Keratinocyte (primary cell): ENCODE data around the gene FLVCR2. TPM values are rescaled to one million over a fixed set of nuclear protein-coding genes. Genes with fewer than 3 reads are reported as not detected.

Experiments used
- DNase-seq: peaks from one replicate; pipeline ENCODE4 v3.0.0-alpha.2; 2011; ENCODE audit warnings: low read depth, missing footprints, low spot score
- FAIRE-seq: peaks from 2 replicates; lab custom pipeline; 2011; peaks lifted over from hg19 to GRCh38; lab: Jason Lieb, UNC
- H2AFZ ChIP-seq: 2 replicates; pipeline ENCODE4 v1.6.0; 2012; ENCODE audit warnings: low read length, control low read depth, inconsistent platforms; ENCODE audit not compliant: control insufficient read depth
- H3K27ac ChIP-seq: 2 replicates; pipeline ENCODE4 v1.5.1; 2011; ENCODE audit warnings: low read length; ENCODE audit not compliant: control insufficient read depth, insufficient read depth
- H3K27me3 ChIP-seq: 3 replicates; pipeline ENCODE4 v1.6.0; 2011; ENCODE audit warnings: low read length; ENCODE audit not compliant: control insufficient read depth, insufficient read depth; ENCODE audit errors: extremely low read depth
- H3K36me3 ChIP-seq, 2 experiments: 2 replicates in 1 of 2; 3 replicates in 1 of 2; pipeline ENCODE4 v1.5.1; 2011; ENCODE audit warnings: low read length in 2 of 2, mild to moderate bottlenecking in 1 of 2; ENCODE audit not compliant: control insufficient read depth in 2 of 2, insufficient read depth in 2 of 2; ENCODE audit errors: extremely low read depth in 1 of 2
- H3K4me1 ChIP-seq: 3 replicates; pipeline ENCODE4 v1.5.1; 2011; ENCODE audit warnings: low read length; ENCODE audit not compliant: control insufficient read depth, insufficient read depth; ENCODE audit errors: extremely low read depth
- H3K4me2 ChIP-seq: 3 replicates; pipeline ENCODE4 v1.6.0; 2011; ENCODE audit warnings: low read depth, low read length; ENCODE audit not compliant: control insufficient read depth, insufficient read depth; ENCODE audit errors: extremely low read depth
- H3K4me3 ChIP-seq, 3 experiments: fragments of 200-600 bp in 1 of 3; sonication (generic) in 1 of 3; 2 replicates in 2 of 3; 3 replicates in 1 of 3; pipeline ENCODE4 v1.5.1; 2011 to 2016; ENCODE audit warnings: low read length in 3 of 3, mild to moderate bottlenecking in 3 of 3, control low read depth in 2 of 3, inconsistent platforms in 1 of 3, low read depth in 1 of 3, mixed read lengths in 1 of 3, mixed run types in 1 of 3, moderate library complexity in 1 of 3; ENCODE audit not compliant: control insufficient read depth in 2 of 3, insufficient read depth in 2 of 3; ENCODE audit errors: extremely low read depth in 1 of 3
- H3K79me2 ChIP-seq: 2 replicates; pipeline ENCODE4 v1.6.0; 2012; ENCODE audit warnings: low read length; ENCODE audit not compliant: control insufficient read depth, insufficient read depth
- H3K9ac ChIP-seq: 3 replicates; pipeline ENCODE4 v1.6.0; 2011; ENCODE audit warnings: low read length; ENCODE audit not compliant: control insufficient read depth, insufficient read depth; ENCODE audit errors: extremely low read depth
- H3K9me1 ChIP-seq: 3 replicates; pipeline ENCODE4 v1.6.0; 2011; ENCODE audit warnings: low read length; ENCODE audit not compliant: control insufficient read depth, insufficient read depth; ENCODE audit errors: extremely low read depth
- H3K9me3 ChIP-seq: 2 replicates; pipeline ENCODE4 v1.5.1; 2012; ENCODE audit warnings: low read depth, low read length; ENCODE audit not compliant: control insufficient read depth
- H4K20me1 ChIP-seq: 3 replicates; pipeline ENCODE4 v1.6.0; 2011; ENCODE audit warnings: low read length; ENCODE audit not compliant: control insufficient read depth, insufficient read depth; ENCODE audit errors: extremely low read depth
- CTCF ChIP-seq, 3 experiments: IDR thresholded peaks in 1 of 3; conservative IDR thresholded peaks in 1 of 3; optimal IDR thresholded peaks in 1 of 3; 2 replicates in 2 of 3; 3 replicates in 1 of 3; pipeline versions ENCODE3 to v1.5.1; 2011; ENCODE audit warnings: low read length in 3 of 3, mild to moderate bottlenecking in 3 of 3, moderate library complexity in 2 of 3, control low read depth in 1 of 3, inconsistent platforms in 1 of 3; ENCODE audit not compliant: insufficient read depth in 2 of 3; ENCODE audit errors: extremely low read depth in 1 of 3
- EZH2 ChIP-seq: IDR thresholded peaks from one replicate; pipeline ENCODE4 v1.6.1; 2012; ENCODE audit warnings: inconsistent platforms, mild to moderate bottlenecking, low read length, moderate library complexity
- dilution Hi-C: fragments of 300-500 bp; cut with MboI; formaldehyde crosslinking; loops from one replicate; pipeline ENCODE4 v1.7.0; 2020; ENCODE audit warnings: low sequenced_read_pairs; ENCODE audit not compliant: extremely low pct_ligation_motif_present
- polyA plus RNA-seq, 5 experiments: library from polyadenylated mRNA; depleted of rRNA in 3 of 5; stranded (reverse) in 3 of 5; stranded (forward) in 1 of 5; unstranded in 1 of 5; fragments of >200 nt; gene quantifications; 1 replicate in 1 of 5; 2 replicates in 3 of 5; 3 replicates in 1 of 5; pipeline versions ENCODE4 v1.2.1 to v1.2.3, GENCODE V29; 2011 to 2012; ENCODE audit warnings: missing spikeins in 2 of 5, low read depth in 1 of 5, low replicate concordance in 1 of 5

FLVCR2 gene
- polyA plus RNA-seq, 1 donor (not counting 4 experiments of a cell fraction or from before 2014, with no cell fraction given) = 0.45 TPM

- Histone ChIP-seq H3K36me3 (no peaks in the 10 kb centered on the region), H3K79me2 (no peaks in the 10 kb centered on the region), H3K4me3 (no peak overlapping the region), H3K4me2 (peak overlapping the region; percentile 45), H3K4me1 (peaks cover 20% of the 10 kb centered on the region), H3K27ac (peak overlapping the region; percentile 69), H3K27me3 (no peaks in the 10 kb centered on the region), H3K9me1 (peaks cover 2% of the 10 kb centered on the region), H2AFZ (no peak overlapping the region), H3K9me3 (no peaks in the 10 kb centered on the region), H4K20me1 (peaks cover 3% of the 10 kb centered on the region), H3K9ac (no peak overlapping the region)
- peak; percentile 36 for DNase-seq
- TF ChIP-seq CTCF (optimal IDR thresholded peaks at IDR 0.05 in 1 of 3, IDR thresholded peaks at IDR 0.05 in 1 of 3, conservative IDR thresholded peaks at IDR 0.05 in 1 of 3; ENCODE audit: extremely low read depth in 1 of 3, insufficient read depth in 2 of 3, low read length in 3 of 3) (no peak), EZH2 (no peak)
- FAIRE-seq = no peak
- dilution Hi-C loops = no loop called here
Observed at GRCh38 chr14:75559451-75560222, 18.8 kb upstream of the FLVCR2 start.

DNA sequence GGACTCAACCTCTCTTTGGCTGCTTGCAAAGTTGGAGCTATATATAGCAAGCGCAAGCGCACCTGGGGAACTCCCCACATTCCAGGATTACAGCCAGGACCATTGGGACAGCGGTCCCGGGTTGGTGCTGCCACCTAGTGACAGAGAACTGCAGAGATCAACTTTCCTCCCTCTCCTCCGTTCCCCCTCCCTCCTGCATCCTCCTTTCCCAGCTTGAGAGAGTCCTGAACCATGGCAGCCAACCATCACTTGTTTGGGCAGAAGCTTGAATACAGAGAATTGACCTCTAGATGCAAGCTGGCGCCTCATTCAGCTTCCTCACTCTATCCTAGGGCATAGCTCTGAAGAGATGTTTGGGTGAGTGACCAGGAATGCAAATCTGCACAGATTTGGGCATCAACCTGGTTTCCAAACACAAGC lies 17.4 kb upstream of the FLVCR2 start:
- DNase-seq (peak; percentile 62), FAIRE-seq (peak; percentile 62)
- Histone ChIP-seq H3K9me3 (no peaks in the 10 kb centered on the region), H2AFZ (no peak overlapping the region), H3K9ac (no peak overlapping the region), H3K4me1 (peaks cover 18% of the 10 kb centered on the region), H4K20me1 (peaks cover 3% of the 10 kb centered on the region), H3K9me1 (peaks cover 2% of the 10 kb centered on the region), H3K4me3 (no peak overlapping the region), H3K27me3 (peaks cover 2% of the 10 kb centered on the region), H3K79me2 (no peaks in the 10 kb centered on the region), H3K27ac (no peak overlapping the region), H3K4me2 (no peak overlapping the region), H3K36me3 (no peaks in the 10 kb centered on the region)
- TF ChIP-seq CTCF (optimal IDR thresholded peaks at IDR 0.05 in 1 of 3, IDR thresholded peaks at IDR 0.05 in 1 of 3, conservative IDR thresholded peaks at IDR 0.05 in 1 of 3; ENCODE audit: extremely low read depth in 1 of 3, insufficient read depth in 2 of 3, low read length in 3 of 3) (peak; percentile 94 to 96 (median 95)), EZH2 (no peak)
- dilution Hi-C loops = no loop called here
